GM18498 (cell line): Measurements from ENCODE around the gene EMD.

ENCODE experiments used
- ATAC-seq: cut with Tn5 transposase; IDR thresholded peaks from one replicate; pipeline ENCODE4 v1.9.1; 2021; ENCODE audit warnings: mild to moderate bottlenecking, moderate library complexity; ENCODE audit not compliant: unreplicated experiment

Gene EMD

DNA sequence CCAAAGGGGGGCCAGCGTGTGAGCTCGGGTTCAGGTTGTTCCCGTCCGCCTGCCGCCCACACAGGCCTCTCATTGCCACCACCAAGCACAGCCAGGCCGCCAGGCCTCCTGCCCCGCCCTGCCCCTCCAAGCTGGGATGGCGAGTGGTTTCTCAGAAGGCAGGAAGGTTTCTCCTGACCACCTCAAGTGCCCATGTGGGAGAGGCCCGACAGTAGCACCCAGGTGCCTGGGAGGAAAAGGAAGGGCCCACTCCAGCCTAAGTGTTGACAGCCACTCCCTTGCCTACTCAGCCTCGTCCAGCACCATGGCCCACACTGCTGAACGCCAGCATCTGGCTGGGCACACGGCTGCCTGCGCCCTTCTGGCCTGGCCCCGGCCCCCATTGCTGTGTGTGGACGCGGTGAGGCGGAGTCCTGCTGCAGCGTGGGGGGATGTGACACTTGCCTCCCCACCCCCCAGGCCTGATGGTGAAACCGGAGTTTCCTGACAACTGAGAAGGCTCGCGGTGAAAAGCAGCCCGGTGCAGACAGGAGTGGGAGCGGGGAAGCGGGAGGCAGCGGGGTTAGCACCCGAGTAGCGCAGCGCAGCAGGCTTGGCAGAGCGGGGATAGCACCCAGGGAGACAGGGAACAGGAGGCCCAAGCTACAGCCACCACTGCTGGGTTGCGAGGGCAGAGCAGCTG lies 23.9 kb upstream of the EMD start:
- ATAC-seq, result no peak

DNA sequence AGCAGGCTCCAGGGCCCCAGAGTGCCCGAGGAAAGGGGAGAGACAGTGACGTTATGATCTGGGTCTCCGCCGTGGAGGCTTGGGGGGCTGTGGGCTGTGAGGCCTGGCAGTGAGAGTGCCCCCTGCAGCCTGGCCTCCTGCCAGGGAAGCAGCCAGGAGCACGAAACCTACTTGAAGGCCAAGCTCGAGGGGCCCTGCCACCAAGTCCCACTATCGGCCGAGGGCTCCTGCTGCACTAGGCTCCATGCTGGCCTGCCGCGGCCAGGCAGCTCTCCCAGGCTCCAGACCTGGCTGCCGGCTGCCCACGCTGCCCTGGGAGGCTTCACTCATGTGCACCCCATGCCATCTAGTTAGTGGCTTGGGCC lies 23.3 kb upstream of the EMD start:
- no peak for ATAC-seq

DNA sequence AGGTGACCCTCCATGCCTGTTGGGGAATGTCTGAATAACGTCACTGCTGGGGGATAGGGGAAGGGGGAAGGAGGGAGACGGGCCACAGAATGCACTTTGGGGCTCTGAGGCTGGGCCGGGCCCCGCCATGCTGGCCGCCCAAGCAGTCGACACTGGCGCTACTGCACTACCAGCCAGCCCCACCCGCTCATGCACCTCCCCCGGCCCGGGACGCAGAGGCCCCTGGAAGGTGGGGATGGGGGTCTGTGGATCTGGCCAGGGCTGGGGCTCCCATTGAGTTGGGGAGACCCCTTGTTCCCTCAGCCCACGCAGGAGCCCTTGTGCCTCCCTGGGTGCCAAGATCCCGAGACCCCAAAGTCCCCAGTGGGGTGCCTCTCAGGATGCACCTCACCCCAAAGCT lies 22.5 kb upstream of the EMD start:
- ATAC-seq, result no peak

DNA sequence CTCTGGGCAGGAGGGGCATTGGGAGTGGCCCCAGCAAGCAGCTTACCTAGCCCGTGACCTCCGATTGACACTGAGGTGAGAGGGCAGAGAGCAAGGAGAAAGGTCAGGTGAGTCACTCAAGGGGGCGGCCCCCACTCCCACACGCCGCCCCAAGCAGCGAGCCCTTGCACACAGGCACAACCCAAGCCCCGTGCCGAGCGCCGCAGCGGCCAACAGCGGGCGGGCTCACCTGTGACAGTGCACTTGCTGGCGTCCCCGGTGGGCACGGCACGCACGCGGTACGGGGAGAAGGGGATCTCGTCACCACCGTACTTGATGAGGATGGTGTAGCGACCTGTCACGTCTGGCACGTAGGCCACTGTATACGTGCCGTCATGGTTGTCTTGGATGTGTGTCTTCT lies 21.9 kb upstream of the EMD start:
- ATAC-seq, result no peak

DNA sequence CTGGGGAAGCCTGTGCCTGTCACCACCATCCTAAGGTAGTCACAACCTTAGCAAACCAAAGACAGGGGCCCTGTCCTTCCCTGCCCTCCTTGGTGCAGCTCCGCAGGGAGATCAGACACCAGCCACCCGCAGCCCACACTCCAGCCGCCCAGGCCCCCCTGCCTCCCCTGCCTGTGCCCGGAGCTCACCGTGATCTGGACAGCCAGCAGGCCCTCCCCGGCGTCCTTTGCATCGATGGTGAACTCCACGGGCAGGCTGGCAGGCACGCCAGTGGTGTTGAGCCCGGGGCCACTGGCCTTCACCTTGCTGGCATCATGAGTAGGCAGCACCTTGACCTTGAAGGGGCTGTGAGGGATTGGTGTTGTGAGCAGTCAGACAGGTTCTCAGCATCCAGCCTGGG lies 21.1 kb upstream of the EMD start:
- no peak for ATAC-seq

DNA sequence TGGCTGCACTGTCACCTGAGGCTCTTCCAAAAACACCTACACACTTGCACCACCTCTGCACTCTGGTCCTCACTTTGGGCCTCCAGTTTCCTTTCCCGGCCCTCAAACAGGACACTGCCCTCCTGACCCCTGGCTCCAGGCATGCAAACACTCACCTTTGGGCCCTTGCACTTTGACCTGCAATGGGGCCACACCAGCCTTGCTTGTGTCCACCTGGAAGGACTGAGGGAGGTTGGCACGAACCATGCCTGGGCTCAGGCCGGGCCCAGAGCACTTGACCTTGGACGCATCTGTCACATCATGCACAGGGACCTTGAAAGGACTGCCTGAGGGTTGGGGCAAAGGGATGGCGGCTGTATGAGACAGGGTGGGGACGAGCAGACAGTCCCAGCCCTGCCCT lies 20.3 kb upstream of the EMD start:
- no peak for ATAC-seq

DNA sequence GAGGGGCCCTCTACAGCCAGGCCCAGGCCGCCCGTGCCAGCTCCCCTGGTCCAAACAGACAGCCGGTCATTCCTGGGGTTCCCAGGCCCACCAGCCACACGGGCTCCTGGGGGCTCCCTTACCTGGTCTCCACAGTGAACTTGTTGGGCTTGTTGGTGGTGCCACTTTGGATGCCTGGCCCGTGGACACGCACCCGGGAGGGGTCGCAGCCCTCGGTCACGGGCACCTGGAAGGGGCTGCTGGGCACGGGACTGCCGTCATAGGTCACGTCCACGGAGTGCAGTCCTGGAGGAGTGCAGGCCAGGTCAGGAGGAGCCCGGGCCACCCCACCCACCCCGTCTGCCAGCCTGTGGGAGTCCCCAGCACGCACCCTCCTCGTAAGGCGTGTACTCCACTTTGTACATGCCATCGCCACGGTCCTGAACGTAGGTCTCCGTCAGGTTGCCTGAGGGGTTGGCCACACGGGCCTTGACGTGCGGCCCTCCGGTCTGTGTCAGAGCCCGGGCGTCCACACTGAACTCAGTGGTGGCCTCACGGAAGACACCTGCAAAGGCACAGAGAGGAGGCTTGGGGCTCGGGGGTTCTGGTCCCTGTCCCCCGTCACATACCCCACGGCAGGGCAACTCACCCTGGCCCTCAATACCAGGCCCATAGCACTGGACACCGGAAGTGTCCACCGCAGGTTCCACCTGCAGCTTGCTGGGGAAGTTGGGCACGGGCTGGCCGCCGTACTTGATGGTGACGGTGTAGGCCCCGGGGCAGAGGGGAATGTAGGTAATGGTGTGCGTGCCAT lies 19.5 kb upstream of the EMD start:
- no peak for ATAC-seq

DNA sequence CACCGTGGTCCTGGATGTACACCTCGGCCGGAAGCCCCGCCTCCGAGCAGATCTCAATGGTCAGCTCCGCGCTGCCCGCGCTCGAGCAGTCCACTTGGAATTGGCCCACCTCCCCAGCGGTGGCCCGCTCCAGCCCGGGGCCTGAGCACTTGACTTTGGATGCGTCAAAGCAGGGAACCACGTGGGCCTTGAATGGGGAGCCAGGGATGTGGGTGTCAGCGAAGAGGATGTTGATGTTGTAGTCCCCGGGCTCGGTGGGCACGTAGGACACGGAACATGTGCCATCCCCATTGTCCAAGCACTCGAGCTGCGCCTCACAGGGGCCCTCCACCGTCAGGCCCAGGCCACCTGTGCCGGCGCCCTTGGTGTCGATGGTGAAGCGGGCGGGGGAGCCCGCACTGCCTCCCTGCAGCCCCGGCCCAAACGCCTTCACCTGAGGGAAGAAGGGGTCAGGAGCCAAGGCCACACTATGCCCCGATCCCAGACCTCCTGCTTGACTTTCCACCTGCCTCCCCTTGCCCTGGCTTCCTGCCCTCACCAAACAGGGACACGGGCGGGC lies 18.9 kb upstream of the EMD start:
- ATAC-seq, result no peak

DNA sequence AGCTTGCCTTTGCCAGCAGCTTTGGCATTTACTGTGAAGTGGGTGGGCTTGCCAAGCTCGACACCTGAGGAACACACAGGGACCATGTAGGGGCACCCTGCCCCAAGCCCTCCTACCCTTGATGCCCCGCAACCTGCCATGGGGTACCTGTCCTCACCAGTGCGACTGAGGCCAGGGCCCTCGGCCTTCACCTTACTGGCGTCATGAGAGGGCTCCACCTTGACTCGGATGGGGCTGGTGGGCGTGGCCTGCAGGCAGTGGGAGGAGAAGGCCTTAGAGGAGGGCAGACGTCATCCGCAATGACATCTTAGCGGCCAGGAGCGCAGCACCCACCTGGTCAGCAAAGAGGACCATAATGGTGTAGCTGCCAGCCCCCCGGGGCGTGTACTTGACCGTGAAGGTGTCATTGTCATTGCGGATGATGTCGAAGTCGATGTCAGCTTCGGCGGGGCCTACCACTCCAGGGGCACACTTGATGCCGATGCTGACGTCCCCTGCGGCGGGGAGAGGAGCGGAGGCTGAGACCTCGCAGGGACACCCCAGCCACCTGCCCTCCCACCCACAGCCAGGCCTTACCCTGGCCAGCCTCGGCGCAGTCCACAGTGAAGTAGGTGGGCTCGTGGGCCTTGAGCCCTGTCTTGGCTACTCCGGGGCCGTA lies 16.9 kb upstream of the EMD start:
- no peak for ATAC-seq

DNA sequence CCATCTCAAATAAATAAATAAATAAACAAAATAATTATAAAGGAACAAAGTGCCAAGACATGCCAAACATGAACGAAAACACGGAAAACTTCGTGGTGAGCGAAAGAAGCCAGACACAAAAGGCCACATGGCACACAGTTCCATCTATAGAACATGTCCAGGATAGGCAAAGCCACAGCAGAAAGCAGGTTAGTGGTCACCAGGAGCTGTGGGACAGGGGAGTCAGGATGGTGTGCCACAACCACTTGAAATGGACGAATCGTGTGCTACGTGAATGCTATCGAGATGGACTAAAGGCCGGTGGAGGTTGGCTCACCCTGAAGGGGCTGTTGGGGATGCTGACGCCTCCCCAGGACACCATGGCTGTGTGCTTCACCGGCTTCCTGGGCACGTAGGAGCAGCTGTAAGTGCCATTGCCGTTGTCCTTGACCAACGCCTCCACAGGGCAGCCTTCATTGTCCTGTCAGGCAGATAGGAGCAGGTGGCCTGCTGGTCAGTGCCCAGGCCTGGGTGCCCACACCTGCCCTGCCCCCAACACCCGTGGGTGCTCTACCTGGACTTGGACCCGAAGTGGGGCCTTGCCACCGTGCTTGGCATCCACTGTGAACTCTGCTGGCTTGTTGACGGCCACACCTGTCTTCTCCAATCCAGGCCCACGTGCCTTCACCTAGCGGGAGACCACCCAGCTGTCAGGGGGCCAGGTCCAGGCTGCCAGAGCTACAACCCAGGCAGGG lies 15.2 kb upstream of the EMD start:
- no peak for ATAC-seq

DNA sequence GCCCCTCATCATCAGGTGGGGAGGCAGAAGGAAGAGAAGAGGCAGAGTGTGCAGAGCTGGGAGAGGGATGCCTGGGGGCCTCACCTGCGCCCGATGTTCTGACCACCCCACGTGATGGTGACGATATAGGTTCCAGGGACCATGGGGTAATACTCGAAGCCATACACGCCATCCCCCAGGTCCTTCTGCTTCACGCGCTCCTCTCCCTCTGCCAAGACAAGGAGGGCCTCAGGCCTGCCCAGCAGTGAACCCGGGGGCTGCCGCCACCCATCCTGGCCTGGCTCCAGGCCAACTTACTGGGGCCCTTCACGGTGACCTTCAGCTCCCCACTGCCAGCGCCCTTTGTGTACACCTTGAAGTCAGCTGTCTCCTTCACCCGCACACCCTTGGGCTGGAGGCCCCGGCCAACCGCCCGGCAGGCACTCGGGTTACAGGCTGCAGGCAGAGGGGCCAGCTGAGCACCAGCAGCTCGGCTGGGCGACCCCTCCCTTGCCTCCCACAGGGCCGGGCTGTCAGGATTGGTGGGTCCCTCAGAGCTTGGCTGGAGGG lies 14.0 kb upstream of the EMD start:
- ATAC-seq, result no peak

DNA sequence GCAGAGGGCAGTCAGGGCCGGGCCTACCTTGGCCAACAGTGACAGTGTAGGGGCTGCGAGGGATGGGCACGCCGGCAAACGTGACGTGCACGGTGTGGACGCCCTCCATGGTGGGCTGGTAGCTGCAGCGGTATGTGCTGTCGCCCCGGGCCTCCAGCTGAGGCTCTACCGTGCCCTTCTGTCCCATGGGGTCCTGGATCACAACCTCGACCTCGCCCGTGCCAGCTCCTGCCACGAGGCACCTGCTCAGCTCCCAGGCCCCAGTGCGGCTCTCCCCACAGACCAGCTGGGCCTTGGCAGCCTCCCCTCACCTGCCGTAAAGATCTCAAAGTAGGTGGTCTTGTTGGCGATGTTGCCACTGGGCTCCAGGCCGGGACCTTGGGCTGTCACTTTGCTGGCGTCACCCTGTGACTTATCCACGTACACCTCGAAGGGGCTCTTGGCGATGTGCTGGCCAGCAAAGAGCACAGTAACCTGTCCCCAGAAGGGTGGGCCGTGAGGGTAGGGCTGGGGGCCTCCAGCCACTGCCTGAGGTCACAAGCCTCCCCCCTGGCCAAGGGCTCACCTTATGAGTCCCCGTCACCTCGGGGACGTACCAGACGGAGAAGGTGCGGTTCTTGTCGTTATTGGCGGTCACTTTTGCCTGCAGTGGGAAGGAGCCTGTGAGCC lies 13.0 kb upstream of the EMD start:
- ATAC-seq, result no peak

DNA sequence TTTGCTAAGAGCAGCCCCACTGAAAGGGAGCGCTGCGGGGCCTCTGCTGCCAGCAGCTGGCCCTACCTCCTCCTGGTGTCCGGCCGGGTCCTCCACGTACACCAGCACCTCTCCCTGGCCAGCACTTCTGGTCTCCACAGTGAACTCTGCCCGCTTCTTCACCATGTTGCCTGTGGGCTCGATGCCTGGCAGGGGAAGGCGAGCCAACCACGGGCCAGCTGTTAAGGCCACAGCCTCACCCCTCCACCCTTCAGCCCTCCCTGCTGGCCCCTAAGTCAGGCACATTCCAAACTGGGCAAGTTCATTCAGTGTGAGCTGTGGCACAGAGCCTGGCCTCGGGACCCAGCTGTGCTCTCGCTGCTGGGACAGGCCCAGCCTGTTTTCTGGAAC lies 12.4 kb upstream of the EMD start:
- ATAC-seq, result no peak

DNA sequence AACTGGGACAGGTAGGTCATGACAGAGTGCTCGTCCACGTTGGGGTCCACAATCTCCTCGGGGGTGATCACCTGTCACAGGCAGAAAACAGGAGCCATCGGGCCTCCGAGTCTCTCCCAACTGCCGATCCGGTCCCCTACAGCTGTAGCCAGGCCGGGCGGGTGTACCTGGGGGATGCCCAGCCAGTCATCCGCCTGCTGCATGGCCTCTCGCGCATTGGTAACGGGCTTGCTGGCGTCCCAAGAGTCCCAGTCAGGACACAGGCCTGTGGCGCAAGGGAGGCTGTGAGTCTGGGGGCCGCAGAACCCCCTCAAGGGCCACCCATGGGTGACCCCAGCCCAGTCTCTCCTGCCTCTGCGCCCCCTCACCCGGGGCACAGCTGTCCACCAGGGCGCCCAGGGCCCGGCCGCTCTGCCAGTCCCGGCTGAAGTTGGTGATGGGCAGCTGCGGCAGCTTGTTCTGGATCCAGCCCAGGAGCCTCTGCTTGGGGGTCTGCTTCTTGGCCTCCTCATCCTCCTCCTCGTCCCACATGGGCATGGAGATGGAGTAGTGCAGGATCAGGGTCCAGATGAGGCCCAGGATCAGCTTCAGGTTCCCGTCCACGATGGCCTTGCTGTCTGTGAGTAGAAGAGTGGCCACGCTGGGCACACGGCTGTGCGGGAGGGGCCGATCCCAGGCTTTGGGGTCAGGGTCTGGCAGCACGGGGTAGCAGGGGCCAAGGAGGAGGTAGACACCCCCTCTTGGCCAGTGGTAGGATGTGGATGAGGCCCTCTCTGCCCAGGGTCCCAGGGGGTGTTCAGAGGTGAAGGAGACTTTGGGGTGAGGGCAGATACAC lies 11.4 kb upstream of the EMD start:
- no peak for ATAC-seq

DNA sequence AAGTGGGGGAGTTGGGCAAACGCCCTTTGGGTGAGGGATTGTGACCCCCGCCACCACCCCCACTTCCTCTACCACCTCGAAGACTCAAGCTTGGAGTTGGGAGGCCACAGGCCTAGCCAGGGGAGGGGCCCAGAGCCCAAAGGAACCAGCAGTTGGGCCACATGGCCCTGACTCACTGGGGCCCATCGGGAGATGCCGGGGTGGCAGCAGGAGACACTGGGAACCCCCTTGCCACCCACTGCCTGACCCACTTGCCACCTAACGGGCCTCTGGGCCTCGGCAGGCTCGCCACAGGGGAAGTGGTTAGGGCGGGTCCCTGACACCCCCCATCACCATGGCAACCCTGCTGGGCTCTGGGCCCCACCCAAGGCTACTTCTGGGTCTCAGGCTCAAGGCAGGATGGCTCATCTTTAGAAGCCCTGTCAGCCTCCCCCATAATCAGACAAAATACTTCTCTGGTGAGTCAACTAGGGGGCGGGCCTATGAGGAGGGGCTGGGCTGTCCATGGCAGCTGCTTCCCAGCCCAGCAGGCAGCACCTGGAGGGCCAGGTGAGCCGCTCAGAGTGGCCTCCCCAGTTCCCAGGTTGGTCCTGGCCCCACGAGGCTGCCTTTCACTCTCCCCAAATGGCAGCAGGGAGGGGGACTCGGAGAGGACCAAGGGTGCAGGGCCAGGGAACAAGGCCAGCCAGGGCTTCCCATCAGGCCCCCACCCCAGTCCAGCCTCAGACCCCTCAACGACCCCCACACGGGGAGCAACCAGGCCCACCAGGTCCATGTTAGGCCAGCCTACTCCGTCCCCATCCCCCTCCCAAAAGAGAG lies 10.3 kb upstream of the EMD start:
- ATAC-seq, result peak; percentile 42

DNA sequence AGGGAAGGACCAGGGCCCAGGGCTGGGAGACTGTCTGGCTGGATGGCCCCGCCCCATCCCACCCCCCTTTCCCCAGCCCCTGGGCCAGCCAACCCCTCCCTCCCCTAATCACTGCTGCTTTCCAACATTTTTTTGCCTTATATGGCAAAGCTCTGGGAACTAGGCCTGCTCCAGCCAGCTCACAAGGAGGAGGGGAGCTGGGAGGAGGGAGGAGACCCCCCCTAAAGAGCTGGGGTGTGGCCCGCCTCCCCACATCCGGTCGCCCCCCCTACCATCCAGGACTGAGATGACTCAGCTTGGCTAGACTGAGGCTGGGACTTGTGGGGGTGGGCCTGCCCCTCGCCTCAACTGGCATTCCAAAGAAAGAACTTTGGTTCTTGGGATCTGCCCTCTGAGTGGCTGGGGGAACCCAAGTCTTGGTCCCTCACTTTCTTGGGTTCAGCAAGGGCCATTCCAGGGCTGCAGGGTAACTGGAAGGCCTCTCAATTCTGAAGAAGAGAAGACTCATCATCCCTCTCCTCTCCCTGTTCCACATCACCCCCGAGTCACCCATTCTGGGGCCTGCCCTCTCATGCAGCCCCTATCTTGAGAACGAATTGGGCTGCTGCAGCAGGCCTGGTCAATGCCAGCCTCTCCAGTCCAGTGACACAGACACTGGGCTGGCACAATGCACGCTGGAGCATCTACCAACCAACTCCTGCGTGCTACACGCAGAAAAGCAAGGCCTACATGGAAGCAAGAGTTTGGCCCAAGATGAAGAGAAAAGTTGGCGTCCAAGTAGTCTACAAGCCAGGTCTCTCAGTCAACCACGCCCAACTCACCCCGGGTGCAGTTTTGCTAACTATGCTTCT lies 9.4 kb upstream of the EMD start:
- no peak for ATAC-seq

DNA sequence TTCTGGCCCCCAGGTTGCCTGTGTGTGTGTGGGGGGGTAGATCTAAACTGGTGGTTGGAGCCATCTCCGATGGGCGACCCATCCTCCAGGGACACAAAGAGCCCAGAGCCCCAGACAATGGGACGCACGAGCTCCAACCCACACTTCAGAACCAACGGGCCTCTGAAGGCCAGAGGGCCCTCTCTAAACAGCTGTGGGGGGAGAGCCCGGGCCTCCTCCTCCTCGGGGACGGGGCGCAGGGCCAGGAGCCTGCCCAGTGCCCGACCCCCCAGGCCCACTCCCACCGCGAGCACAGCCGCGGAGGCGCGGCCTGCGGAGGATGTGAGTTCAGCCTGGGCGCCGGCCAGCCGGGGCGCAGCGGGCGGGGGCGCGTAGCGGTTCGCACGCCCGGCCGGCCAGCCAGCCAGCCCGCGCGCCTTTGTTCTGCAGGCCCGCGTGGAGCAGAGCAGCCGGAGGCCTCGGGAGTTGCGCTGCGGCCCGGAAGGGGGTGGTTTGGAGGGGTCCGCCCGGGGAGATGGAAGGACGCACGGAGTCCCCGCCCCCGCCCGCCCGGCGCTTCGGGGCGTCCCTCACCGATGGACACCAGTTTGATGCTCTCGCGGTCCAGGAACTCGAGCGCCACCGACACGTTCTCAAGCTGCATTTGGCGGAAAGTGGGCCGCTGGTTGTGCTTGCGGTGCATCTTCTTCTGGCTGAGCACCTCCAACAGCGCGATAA lies 8.6 kb upstream of the EMD start:
- no peak for ATAC-seq
